H1 (cell line): ENCODE results near the gene LBH. TPM values are rescaled to one million over a fixed set of nuclear protein-coding genes. Genes with fewer than 3 reads are reported as not detected.

Experiments
- CTCF ChIA-PET: fragments of 300-600 bp; sonication (Branson Sonifier 250); formaldehyde crosslinking; loops from one replicate; lab custom pipeline; 2021; ENCODE audit not compliant: partially characterized antibody; lab: Charles Lee
- POLR2A ChIA-PET: fragments of 300-600 bp; sonication (Branson Sonifier 250); formaldehyde crosslinking; loops from one replicate; lab custom pipeline; 2021; ENCODE audit warnings: inconsistent platforms; ENCODE audit not compliant: partially characterized antibody; lab: Charles Lee
- DNase-seq, 2 experiments: peaks; one replicate each; pipeline versions ENCODE4 v3.0.0 to v3.0.0-alpha.2; 2010 to 2022; ENCODE audit warnings: low spot score in 2 of 2, low read depth in 1 of 2, mixed read lengths in 1 of 2
- FAIRE-seq: peaks from 2 replicates; lab custom pipeline; 2011; peaks lifted over from hg19 to GRCh38; lab: Jason Lieb, UNC
- H2AFZ ChIP-seq: 2 replicates; pipeline ENCODE4 v1.8.1; 2012; ENCODE audit warnings: low read length, inconsistent platforms
- H2AK5ac ChIP-seq: 2 replicates; pipeline ENCODE4 v1.6.1; 2013; ENCODE audit warnings: low read depth, low read length
- H2BK120ac ChIP-seq: replicated peaks from 2 replicates; pipeline ENCODE3; 2013; ENCODE audit warnings: low read depth, low read length, inconsistent platforms
- H2BK12ac ChIP-seq: 2 replicates; pipeline ENCODE4 v1.6.1; 2013; ENCODE audit warnings: low read depth, low read length
- H2BK15ac ChIP-seq: 2 replicates; pipeline ENCODE4 v1.6.1; 2013; ENCODE audit warnings: low read length
- H2BK20ac ChIP-seq: 2 replicates; pipeline ENCODE4 v1.6.1; 2013; ENCODE audit warnings: low read length
- H2BK5ac ChIP-seq: 2 replicates; pipeline ENCODE4 v1.6.1; 2013; ENCODE audit warnings: low read depth, low read length
- H3K14ac ChIP-seq: 2 replicates; pipeline ENCODE4 v1.6.1; 2013; ENCODE audit warnings: inconsistent platforms; ENCODE audit not compliant: insufficient read length
- H3K18ac ChIP-seq: 2 replicates; pipeline ENCODE4 v1.6.1; 2013; ENCODE audit warnings: low read length; ENCODE audit errors: extremely low read depth
- H3K23ac ChIP-seq: 2 replicates; pipeline ENCODE4 v1.6.1; 2013; ENCODE audit warnings: inconsistent platforms; ENCODE audit not compliant: insufficient read length
- H3K23me2 ChIP-seq: 2 replicates; pipeline ENCODE4 v1.6.1; 2013; ENCODE audit warnings: low read depth, low read length
- H3K27ac ChIP-seq: 2 replicates; pipeline ENCODE4 v1.6.1; 2011; ENCODE audit warnings: low read depth, low read length, inconsistent platforms
- H3K27me3 ChIP-seq, 4 experiments: replicated peaks in 1 of 4; 1 replicate in 1 of 4; 2 replicates in 3 of 4; pipeline versions ENCODE4 v1.6.1 to v1.8.1; 2011 to 2013; ENCODE audit warnings: low read length in 3 of 4, mild to moderate bottlenecking in 3 of 4, inconsistent platforms in 2 of 4, mixed read lengths in 2 of 4, moderate library complexity in 1 of 4; ENCODE audit not compliant: control insufficient read depth in 3 of 4, insufficient read depth in 3 of 4; ENCODE audit errors: extremely low read depth in 1 of 4
- H3K36me3 ChIP-seq, 4 experiments: 2 replicates each; pipeline versions ENCODE4 v1.6.1 to v1.8.1; 2011 to 2013; ENCODE audit warnings: mild to moderate bottlenecking in 4 of 4, low read length in 3 of 4, moderate library complexity in 2 of 4, control low read depth in 1 of 4, inconsistent platforms in 1 of 4; ENCODE audit not compliant: insufficient read depth in 4 of 4, control insufficient read depth in 2 of 4
- H3K4ac ChIP-seq: replicated peaks from 2 replicates; pipeline ENCODE3; 2013; ENCODE audit warnings: low read length, low read depth, mixed read lengths, inconsistent platforms; ENCODE audit not compliant: insufficient read length
- H3K4me1 ChIP-seq, 4 experiments: replicated peaks in 1 of 4; 1 replicate in 1 of 4; 2 replicates in 3 of 4; pipeline versions ENCODE4 v1.6.1 to v1.8.1; 2011 to 2013; ENCODE audit warnings: low read length in 3 of 4, inconsistent platforms in 2 of 4, mixed read lengths in 1 of 4; ENCODE audit not compliant: insufficient read depth in 4 of 4, control insufficient read depth in 3 of 4
- H3K4me2 ChIP-seq, 2 experiments: 2 replicates each; pipeline versions ENCODE4 v1.6.1 to v1.8.1; 2011 to 2013; ENCODE audit warnings: low read depth in 2 of 2, low read length in 2 of 2, control low read depth in 1 of 2, inconsistent platforms in 1 of 2, mild to moderate bottlenecking in 1 of 2; ENCODE audit not compliant: insufficient read depth in 1 of 2
- H3K4me3 ChIP-seq, 4 experiments: fragments of 200-600, 300-600 bp in 1 of 4; sonication (generic), shearing (Covaris generic), sonication (Bioruptor Twin) in 1 of 4; 2 replicates each; pipeline versions ENCODE4 v1.5.1 to v1.8.1; 2011 to 2016; ENCODE audit warnings: low read length in 4 of 4, low read depth in 3 of 4, control low read depth in 2 of 4, inconsistent platforms in 2 of 4, mild to moderate bottlenecking in 2 of 4, mixed read lengths in 1 of 4, moderate library complexity in 1 of 4; ENCODE audit not compliant: insufficient read depth in 2 of 4; ENCODE audit errors: extremely low read depth in 1 of 4
- H3K56ac ChIP-seq: replicated peaks from 2 replicates; pipeline ENCODE3; 2013; ENCODE audit warnings: low read depth, mild to moderate bottlenecking, mixed read lengths, low read length, inconsistent platforms; ENCODE audit not compliant: insufficient read length
- H3K79me1 ChIP-seq: 2 replicates; pipeline ENCODE4 v1.6.1; 2013; ENCODE audit warnings: low read depth, low read length, control low read depth
- H3K79me2 ChIP-seq, 2 experiments: 2 replicates each; pipeline versions ENCODE4 v1.6.1 to v1.8.1; 2012 to 2013; ENCODE audit warnings: low read length in 2 of 2, mild to moderate bottlenecking in 2 of 2, inconsistent platforms in 1 of 2; ENCODE audit not compliant: insufficient read depth in 2 of 2, control insufficient read depth in 1 of 2
- H3K9ac ChIP-seq, 4 experiments: replicated peaks in 1 of 4; 1 replicate in 1 of 4; 2 replicates in 3 of 4; pipeline versions ENCODE4 v1.6.1 to v1.8.1; 2011 to 2013; ENCODE audit warnings: low read depth in 3 of 4, low read length in 3 of 4, control low read depth in 2 of 4, mild to moderate bottlenecking in 2 of 4, moderate library complexity in 2 of 4, inconsistent platforms in 1 of 4; ENCODE audit errors: extremely low read depth in 1 of 4
- H3K9me3 ChIP-seq, 2 experiments: 2 replicates each; pipeline versions ENCODE4 v1.6.1 to v1.8.1; 2012 to 2013; ENCODE audit warnings: mild to moderate bottlenecking in 2 of 2, moderate library complexity in 2 of 2, control low read depth in 1 of 2, inconsistent platforms in 1 of 2, low read depth in 1 of 2, low read length in 1 of 2, mixed read lengths in 1 of 2; ENCODE audit not compliant: insufficient read depth in 2 of 2
- H4K20me1 ChIP-seq, 2 experiments: replicated peaks in 1 of 2; 2 replicates each; pipeline versions ENCODE3 to v1.8.1; 2011 to 2013; ENCODE audit warnings: inconsistent platforms in 2 of 2, low read length in 2 of 2, mild to moderate bottlenecking in 1 of 2; ENCODE audit not compliant: insufficient read depth in 2 of 2, control insufficient read depth in 1 of 2
- H4K5ac ChIP-seq: 2 replicates; pipeline ENCODE4 v1.6.1; 2013; ENCODE audit warnings: low read length, low read depth, mixed read lengths, inconsistent platforms; ENCODE audit not compliant: insufficient read length
- H4K8ac ChIP-seq: 2 replicates; pipeline ENCODE4 v1.8.0; 2013; ENCODE audit warnings: mild to moderate bottlenecking, moderate library complexity, low read length, inconsistent platforms; ENCODE audit not compliant: insufficient read depth; ENCODE audit errors: extremely low read depth
- H4K91ac ChIP-seq: replicated peaks from 2 replicates; pipeline ENCODE3; 2013; ENCODE audit warnings: low read length, mixed read lengths, inconsistent platforms; ENCODE audit not compliant: insufficient read length
- CBX8 ChIP-seq: fragments of 300-800, 300-1000 bp; sonication (generic); IDR thresholded peaks from 2 replicates; pipeline ENCODE4 v1.7.1; 2016; ENCODE audit warnings: low read depth, low read length, borderline replicate concordance
- KDM5A ChIP-seq: fragments of 200-600 bp; IDR thresholded peaks from 2 replicates; pipeline ENCODE4 v1.7.1; 2012; ENCODE audit warnings: mild to moderate bottlenecking, low read length, inconsistent platforms, mixed read lengths
- MAFK ChIP-seq: IDR thresholded peaks from 2 replicates; pipeline ENCODE4 v1.6.1; 2012; ENCODE audit warnings: low read depth, mild to moderate bottlenecking, improper control_type of control experiment, low read length
- SIX5 ChIP-seq: IDR thresholded peaks from 2 replicates; pipeline ENCODE4 v1.6.1; 2011; ENCODE audit warnings: mild to moderate bottlenecking, low read depth, low read length
- SP1 ChIP-seq: IDR thresholded peaks from 2 replicates; pipeline ENCODE4 v1.6.1; 2011; ENCODE audit warnings: low read depth, low read length
- SP4 ChIP-seq: IDR thresholded peaks from 2 replicates; pipeline ENCODE4 v1.6.1; 2012; ENCODE audit warnings: low read length, inconsistent platforms
- USF2 ChIP-seq: IDR thresholded peaks from 2 replicates; pipeline ENCODE4 v1.6.1; 2011; ENCODE audit warnings: low read length, improper control_type of control experiment
- WGBS, 2 experiments: shearing (Covaris generic) in 1 of 2; methylation state at CpG; one replicate each; pipeline versions ENCODE4 v1.1.6 to v1.1.7; 2013 to 2015; ENCODE audit warnings: low lambda C conversion rate in 2 of 2, mixed read lengths in 2 of 2, inconsistent platforms in 1 of 2, low coverage in 1 of 2, missing lambda C conversion rate in 1 of 2; ENCODE audit not compliant: insufficient replicate concordance in 2 of 2, insufficient coverage in 1 of 2, insufficient read length in 1 of 2; ENCODE audit errors: extremely low coverage in 1 of 2, missing lambda C conversion rate in 1 of 2; 5-methylcytosine and 5-hydroxymethylcytosine counted together
- polyA plus RNA-seq, 7 experiments: library from polyadenylated mRNA; depleted of rRNA in 3 of 7; stranded (reverse) in 5 of 7; unstranded in 2 of 7; fragments of >200 nt in 5 of 7; fragments of 200-250 nt in 2 of 7; gene quantifications; 1 replicate in 5 of 7; 2 replicates in 1 of 7; 4 replicates in 1 of 7; pipeline versions ENCODE4 v1.2.1 to v1.2.3, GENCODE V29; 2011 to 2013; ENCODE audit warnings: missing spikeins in 2 of 7, mixed read lengths in 2 of 7
- total RNA-seq: library from RNA; stranded (reverse); fragmentation: NEBNext Ultra II Directional; extraction: Animal tissue kit (Norgen Biotek cat#: 25700); gene quantifications from 2 replicates; pipeline ENCODE4 v1.2.1, GENCODE V29; 2021

Gene LBH
- total and polyA plus RNA-seq, 2 of the 8 experiments (the other 6 are each of a cell fraction or from before 2014, with no cell fraction given), result 25.7 to 34.5 TPM

- no peak overlapping the region for H4K5ac ChIP-seq
- no peaks in the 10 kb centered on the region for H3K23me2 ChIP-seq
- no peak for TF ChIP-seq CBX8
- TF ChIP-seq SIX5, result no peak
- no peak for TF ChIP-seq KDM5A
- TF ChIP-seq SP1, result no peak
- TF ChIP-seq SP4, result no peak
- TF ChIP-seq MAFK, result no peak
- TF ChIP-seq USF2, result no peak
- TF ChIP-seq, all 59 proteins: peak for 0
- WGBS, 2 experiments, result 97% methylated on average over 5 of the region's 7 CpGs; no CpG with 5 or more reads in 1 of the 2 experiments
- CTCF ChIA-PET, result interaction anchor here (0.7 to 2.4 kb wide), 14 partner anchors 9 to 839 kb away, joined by 3 to 10 read pairs (median 6); partner anchors contain the start of gene LBH
- no peak overlapping the region for H3K23ac ChIP-seq
- H3K14ac ChIP-seq, result no peak overlapping the region
- no peak overlapping the region for H3K56ac ChIP-seq
- no peak overlapping the region for H3K4me3 ChIP-seq
- no peak overlapping the region for H4K8ac ChIP-seq
- no peak for DNase-seq
- no peak overlapping the region for H3K9ac ChIP-seq
- H2BK5ac ChIP-seq, result no peak overlapping the region
- peaks cover 0 to 9% (median 2%) of the 10 kb centered on the region in 4 experiments; a peak in 3 of 7 replicates for H3K4me1 ChIP-seq
- H3K27ac ChIP-seq, result no peak overlapping the region
- H2BK120ac ChIP-seq, result no peak overlapping the region
- H4K91ac ChIP-seq, result no peak overlapping the region
- no peak overlapping the region for H3K18ac ChIP-seq
- H3K36me3 ChIP-seq, result no peaks in the 10 kb centered on the region
- H2BK20ac ChIP-seq, result no peak overlapping the region
- no peak overlapping the region for H2AK5ac ChIP-seq
- POLR2A ChIA-PET, result interaction anchor here (2.5 kb wide), 1 partner anchor 17 kb away, joined by 15 read pairs; the partner anchor contains the start of gene LBH
- H3K9me3 ChIP-seq, result no peaks in the 10 kb centered on the region
- H4K20me1 ChIP-seq, result no peaks in the 10 kb centered on the region
- H2AFZ ChIP-seq, result no peak overlapping the region
- H3K27me3 ChIP-seq, result no peaks in the 10 kb centered on the region
- H2BK15ac ChIP-seq, result no peak overlapping the region
- H3K79me2 ChIP-seq, result no peaks in the 10 kb centered on the region; a peak in 1 of 4 replicates
- no peak overlapping the region for H3K4me2 ChIP-seq
- H2BK12ac ChIP-seq, result no peak overlapping the region
- no peak overlapping the region for H3K4ac ChIP-seq
- no peak for FAIRE-seq
- H3K79me1 ChIP-seq, result no peaks in the 10 kb centered on the region
These were observed 17.3 kb upstream of the LBH start for GRCh38 chr2:30213907-30214463.
